IPS DF 6.9 (cell line): Measurements from ENCODE around the gene NUP98.

Experiments
- DNase-seq: peaks from one replicate; pipeline ENCODE4 v3.0.0-alpha.2; 2013; ENCODE audit warnings: low read depth, low spot score
- H3K27ac ChIP-seq: one replicate; pipeline ENCODE4 v1.5.1; 2013; ENCODE audit warnings: low read length, control low read depth
- H3K27me3 ChIP-seq: 2 replicates; pipeline ENCODE4 v1.6.1; 2013; ENCODE audit warnings: mild to moderate bottlenecking, low read length; ENCODE audit not compliant: control insufficient read depth, insufficient read depth
- H3K36me3 ChIP-seq: 2 replicates; pipeline ENCODE4 v1.6.1; 2013; ENCODE audit warnings: low read length; ENCODE audit not compliant: control insufficient read depth, insufficient read depth
- H3K4me1 ChIP-seq: 2 replicates; pipeline ENCODE4 v1.6.1; 2013; ENCODE audit warnings: low read length; ENCODE audit not compliant: control insufficient read depth, insufficient read depth
- H3K4me3 ChIP-seq: 2 replicates; pipeline ENCODE4 v1.5.1; 2013; ENCODE audit warnings: mild to moderate bottlenecking, low read length
- H3K9me3 ChIP-seq: 2 replicates; pipeline ENCODE4 v1.6.1; 2013; ENCODE audit warnings: low read length, inconsistent platforms; ENCODE audit not compliant: control insufficient read depth, insufficient read depth
- WGBS: extraction: QIAGEN DNeasy Blood & Tissue Kit; methylation state at CpG from one replicate; pipeline ENCODE4 v1.1.7; 2013; ENCODE audit warnings: mixed read lengths, missing lambda C conversion rate; ENCODE audit not compliant: insufficient read length, insufficient coverage; 5-methylcytosine and 5-hydroxymethylcytosine counted together

NUP98 gene

GRCh38 chr11:3797329-3798090, at the start of gene NUP98:
NUP98 (minus strand) TSS chr11:3797554; CDS start chr11:3782117, 15,437 bp downstream.
- H3K4me3 ChIP-seq, result peak within 1 kb of the TSS; percentile 85
- peak; percentile 100 for DNase-seq
- no CpG with 5 or more reads among the region's 86 CpGs for WGBS
- H3K27ac ChIP-seq, result no peak within 1 kb of the TSS
- H3K9me3 ChIP-seq, result no peaks in the 10 kb centered on the region
- no peaks in the 10 kb centered on the region for H3K4me1 ChIP-seq
- 0 out of 2 replicates have a peak, but pooled peaks cover 2% of the 10 kb centered on the region for H3K36me3 ChIP-seq
- H3K27me3 ChIP-seq, result no peaks in the 10 kb centered on the region

- Histone ChIP-seq H3K27ac (no peak overlapping the region), H3K4me1 (no peaks in the 10 kb centered on the region), H3K27me3 (no peaks in the 10 kb centered on the region), H3K4me3 (no peak overlapping the region), H3K36me3 (no peaks in the 10 kb centered on the region), H3K9me3 (no peaks in the 10 kb centered on the region)
- no CpG with 5 or more reads among the region's 3 CpGs for WGBS
- no peak for DNase-seq
These were observed 48.3 kb upstream of the NUP98 start for GRCh38 chr11:3845670-3846069.

GRCh38 chr11:3845246-3845645, 47.9 kb upstream of the NUP98 start:
- Histone ChIP-seq H3K36me3 (no peaks in the 10 kb centered on the region), H3K4me3 (no peak overlapping the region), H3K27me3 (no peaks in the 10 kb centered on the region), H3K9me3 (no peaks in the 10 kb centered on the region), H3K27ac (no peak overlapping the region), H3K4me1 (no peaks in the 10 kb centered on the region)
- WGBS, result no CpG with 5 or more reads among the region's 1 CpG
- no peak for DNase-seq

- no CpG with 5 or more reads among the region's 3 CpGs for WGBS
- H3K9me3 ChIP-seq, result no peaks in the 10 kb centered on the region
- H3K36me3 ChIP-seq, result no peaks in the 10 kb centered on the region
- no peaks in the 10 kb centered on the region; the same call in 1 of the 2 replicates for H3K4me1 ChIP-seq
- no peak overlapping the region for H3K4me3 ChIP-seq
- no peaks in the 10 kb centered on the region for H3K27me3 ChIP-seq
- DNase-seq, result no peak
- H3K27ac ChIP-seq, result no peak overlapping the region
These were observed 46.0 kb upstream of the NUP98 start for GRCh38 chr11:3843326-3843725.

GRCh38 chr11:3841426-3842350, 44.3 kb upstream of the NUP98 start:
- WGBS, result no CpG with 5 or more reads among the region's 44 CpGs
- Histone ChIP-seq H3K36me3 (no peaks in the 10 kb centered on the region), H3K27ac (no peak overlapping the region), H3K27me3 (no peaks in the 10 kb centered on the region), H3K4me1 (peaks cover 4% of the 10 kb centered on the region), H3K9me3 (no peaks in the 10 kb centered on the region), H3K4me3 (peak overlapping the region; percentile 69; the same call in 1 of the 2 replicates)
- no peak for DNase-seq

GRCh38 chr11:3840870-3841425, 43.6 kb upstream of the NUP98 start, which contains the start of gene RHOG:
RHOG (minus strand) TSS chr11:3840959; CDS start chr11:3828138, 12,821 bp downstream.
- Histone ChIP-seq H3K36me3 (no peaks in the 10 kb centered on the region), H3K9me3 (no peaks in the 10 kb centered on the region), H3K4me1 (peaks cover 4% of the 10 kb centered on the region), H3K27me3 (no peaks in the 10 kb centered on the region), H3K27ac (no peak within 1 kb of the TSS), H3K4me3 (peak within 1 kb of the TSS; percentile 69; the same call in 1 of the 2 replicates)
- no peak for DNase-seq
- no CpG with 5 or more reads among the region's 42 CpGs for WGBS

GRCh38 chr11:3840004-3840869, 42.9 kb upstream of the NUP98 start:
- WGBS, result no CpG with 5 or more reads among the region's 46 CpGs
- DNase-seq, result no peak
- Histone ChIP-seq H3K4me1 (peaks cover 4% of the 10 kb centered on the region), H3K27me3 (no peaks in the 10 kb centered on the region), H3K27ac (no peak overlapping the region), H3K4me3 (peak overlapping the region; percentile 69; the same call in 1 of the 2 replicates), H3K36me3 (no peaks in the 10 kb centered on the region), H3K9me3 (no peaks in the 10 kb centered on the region)

- Histone ChIP-seq H3K4me3 (no peak overlapping the region), H3K36me3 (no peaks in the 10 kb centered on the region), H3K27me3 (no peaks in the 10 kb centered on the region), H3K4me1 (peaks cover 4% of the 10 kb centered on the region), H3K27ac (no peak overlapping the region), H3K9me3 (no peaks in the 10 kb centered on the region)
- no CpG with 5 or more reads among the region's 2 CpGs for WGBS
- DNase-seq, result no peak
These were observed 41.1 kb upstream of the NUP98 start for GRCh38 chr11:3838504-3838903.

GRCh38 chr11:3837793-3838192, 40.4 kb upstream of the NUP98 start:
- no peak overlapping the region for H3K4me3 ChIP-seq
- H3K9me3 ChIP-seq, result no peaks in the 10 kb centered on the region
- H3K27me3 ChIP-seq, result no peaks in the 10 kb centered on the region
- WGBS, result no CpG with 5 or more reads among the region's 1 CpG
- H3K36me3 ChIP-seq, result no peaks in the 10 kb centered on the region
- no peak overlapping the region for H3K27ac ChIP-seq
- peaks cover 4% of the 10 kb centered on the region for H3K4me1 ChIP-seq
- DNase-seq, result no peak
